Measurements from ENCODE around the gene P2RX3. TPM values are rescaled to one million over a fixed set of nuclear protein-coding genes. Genes with fewer than 3 reads are reported as not detected.
A peak's percentile ranks its signal among the peaks of the same experiment; 100 is the strongest.

P2RX3 gene
- total RNA-seq, 1 experiment from 2014 or later = not detected

- intact Hi-C loops (cut with micrococcal nuclease; ENCODE audit: unreplicated experiment) = no loop called here
- ChIA-PET CTCF (no interaction called here), POLR2A (ENCODE audit: unreplicated experiment) (no interaction called here)
Measured at GRCh38 chr11:57409321-57410100, 71.4 kb downstream of the P2RX3 start.

DNA sequence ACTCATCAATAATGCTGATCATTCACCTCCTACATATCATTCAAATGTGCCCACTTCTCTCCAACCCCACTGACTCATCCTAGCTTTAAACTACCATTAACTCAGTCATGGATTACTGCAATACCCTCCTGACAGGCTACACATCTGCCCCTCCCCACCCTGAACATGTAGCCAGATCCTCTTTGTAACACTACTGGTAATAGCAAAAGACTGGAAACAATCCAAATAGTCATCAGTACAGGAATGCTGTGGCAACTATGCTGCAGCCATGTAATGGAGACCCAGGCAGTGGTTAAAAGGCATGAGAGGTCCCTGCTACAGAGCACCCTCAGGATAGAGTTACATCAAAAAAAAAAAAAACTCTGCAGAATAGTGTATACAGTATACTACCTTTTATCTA, 72.1 kb downstream of the P2RX3 start:
- Histone ChIP-seq H3K36me3 (ENCODE audit: low read depth) (peaks cover 50% of the 10 kb centered on the region), H3F3A (ENCODE audit: insufficient read depth, low read depth) (peaks cover 49% of the 10 kb centered on the region), H3K4me2 (no peak overlapping the region), H3K4me1 (replicated peaks; ENCODE audit: insufficient read depth) (no peaks in the 10 kb centered on the region), H3K27me3 (ENCODE audit: insufficient read depth, low read depth) (no peaks in the 10 kb centered on the region), H3K27ac (no peak overlapping the region), H3K9me2 (ENCODE audit: insufficient read depth) (no peaks in the 10 kb centered on the region), H4K20me1 (ENCODE audit: insufficient read depth) (peaks cover 7% of the 10 kb centered on the region), H3K9me3 (ENCODE audit: insufficient read depth, low read depth) (no peaks in the 10 kb centered on the region), H2AFZ (no peak overlapping the region), H3K79me2 (ENCODE audit: low read depth) (no peaks in the 10 kb centered on the region), H3K4me3 (no peak overlapping the region)
- TF ChIP-seq EZH2 (IDR thresholded peaks at IDR 0.05; ENCODE audit: low read depth) = no peak
- no peak for TF ChIP-seq CTCF (conservative IDR thresholded peaks at IDR 0.05)
- intact Hi-C loops (cut with micrococcal nuclease; ENCODE audit: unreplicated experiment) = no loop called here
- peak in 1 of 2 experiments; percentile 35 for DNase-seq
- ChIA-PET CTCF (no interaction called here), POLR2A (ENCODE audit: unreplicated experiment) (no interaction called here)
- no TSS peak for BruUV-seq (replicated peaks)

More at GRCh38 chr11:57409321-57410100, 71.4 kb downstream of the P2RX3 start:
- Histone ChIP-seq H3K79me2 (ENCODE audit: low read depth) (no peaks in the 10 kb centered on the region), H3K36me3 (ENCODE audit: low read depth) (peaks cover 44% of the 10 kb centered on the region), H3K9me2 (ENCODE audit: insufficient read depth) (no peaks in the 10 kb centered on the region), H3F3A (ENCODE audit: insufficient read depth, low read depth) (peaks cover 52% of the 10 kb centered on the region), H3K27me3 (ENCODE audit: insufficient read depth, low read depth) (no peaks in the 10 kb centered on the region), H3K9me3 (ENCODE audit: insufficient read depth, low read depth) (no peaks in the 10 kb centered on the region), H2AFZ (no peak overlapping the region), H3K4me3 (no peak overlapping the region), H3K4me1 (replicated peaks; ENCODE audit: insufficient read depth) (no peaks in the 10 kb centered on the region), H3K27ac (no peak overlapping the region), H3K4me2 (no peak overlapping the region), H4K20me1 (ENCODE audit: insufficient read depth) (peaks cover 7% of the 10 kb centered on the region)
- TF ChIP-seq EZH2 (IDR thresholded peaks at IDR 0.05; ENCODE audit: low read depth) (no peak), CTCF (conservative IDR thresholded peaks at IDR 0.05) (no peak)
- BruUV-seq (replicated peaks) = no TSS peak
- DNase-seq = peak in 1 of 2 experiments; percentile 18

- Histone ChIP-seq H3K4me3 (no peak overlapping the region), H3K4me2 (no peak overlapping the region), H4K20me1 (ENCODE audit: insufficient read depth) (peaks cover 7% of the 10 kb centered on the region; the same call in 1 of the 2 replicates), H3K9me2 (ENCODE audit: insufficient read depth) (no peaks in the 10 kb centered on the region), H3F3A (ENCODE audit: insufficient read depth, low read depth) (peaks cover 36% of the 10 kb centered on the region), H2AFZ (no peak overlapping the region), H3K27ac (no peak overlapping the region), H3K36me3 (ENCODE audit: low read depth) (peaks cover 52% of the 10 kb centered on the region), H3K79me2 (ENCODE audit: low read depth) (no peaks in the 10 kb centered on the region), H3K4me1 (replicated peaks; ENCODE audit: insufficient read depth) (no peaks in the 10 kb centered on the region), H3K27me3 (ENCODE audit: insufficient read depth, low read depth) (no peaks in the 10 kb centered on the region), H3K9me3 (ENCODE audit: insufficient read depth, low read depth) (no peaks in the 10 kb centered on the region)
- CTCF ChIA-PET = no interaction called here
- TF ChIP-seq EZH2 (IDR thresholded peaks at IDR 0.05; ENCODE audit: low read depth) = no peak
- TF ChIP-seq CTCF (conservative IDR thresholded peaks at IDR 0.05) = no peak
- intact Hi-C loops (cut with micrococcal nuclease; ENCODE audit: unreplicated experiment) = no loop called here
- BruUV-seq (replicated peaks) = no TSS peak
- peak in 1 of 2 experiments; percentile 32 for DNase-seq
- POLR2A ChIA-PET (ENCODE audit: unreplicated experiment) = no interaction called here
Measured at GRCh38 chr11:57413681-57414080, 75.5 kb downstream of the P2RX3 start.

Measured in PC-9 (cell line).